LNCAP (cell line): ENCODE results near the gene NDNF.

ENCODE experiments used
- TF ChIP-seq, protein P1 (sequence below): fragments of 450-650 bp; IDR thresholded peaks from 2 replicates; pipeline ENCODE4 v1.5.1; 2017; ENCODE audit warnings: mild to moderate bottlenecking

The NDNF gene

DNA sequence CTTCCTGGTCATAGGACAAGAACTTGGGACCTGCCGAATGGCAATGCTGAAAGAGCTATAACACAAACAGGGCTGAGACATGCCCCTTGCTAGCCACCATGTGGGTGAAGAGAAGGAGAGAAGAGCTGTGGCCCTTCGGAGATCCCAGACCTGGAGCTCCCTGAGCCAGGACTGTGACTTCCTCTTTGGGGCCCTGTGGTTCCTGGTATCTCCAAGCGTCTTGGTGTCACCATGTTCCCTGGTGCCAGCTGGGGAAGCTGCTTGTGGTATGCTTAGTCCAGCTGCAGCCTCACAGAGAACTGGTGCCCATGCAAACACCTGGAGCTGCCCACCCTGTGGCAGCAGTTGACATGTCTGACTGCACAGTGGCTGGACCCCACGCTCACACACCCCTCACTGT, 68.5 kb downstream of the NDNF start:
- TF ChIP-seq, protein P1, sequence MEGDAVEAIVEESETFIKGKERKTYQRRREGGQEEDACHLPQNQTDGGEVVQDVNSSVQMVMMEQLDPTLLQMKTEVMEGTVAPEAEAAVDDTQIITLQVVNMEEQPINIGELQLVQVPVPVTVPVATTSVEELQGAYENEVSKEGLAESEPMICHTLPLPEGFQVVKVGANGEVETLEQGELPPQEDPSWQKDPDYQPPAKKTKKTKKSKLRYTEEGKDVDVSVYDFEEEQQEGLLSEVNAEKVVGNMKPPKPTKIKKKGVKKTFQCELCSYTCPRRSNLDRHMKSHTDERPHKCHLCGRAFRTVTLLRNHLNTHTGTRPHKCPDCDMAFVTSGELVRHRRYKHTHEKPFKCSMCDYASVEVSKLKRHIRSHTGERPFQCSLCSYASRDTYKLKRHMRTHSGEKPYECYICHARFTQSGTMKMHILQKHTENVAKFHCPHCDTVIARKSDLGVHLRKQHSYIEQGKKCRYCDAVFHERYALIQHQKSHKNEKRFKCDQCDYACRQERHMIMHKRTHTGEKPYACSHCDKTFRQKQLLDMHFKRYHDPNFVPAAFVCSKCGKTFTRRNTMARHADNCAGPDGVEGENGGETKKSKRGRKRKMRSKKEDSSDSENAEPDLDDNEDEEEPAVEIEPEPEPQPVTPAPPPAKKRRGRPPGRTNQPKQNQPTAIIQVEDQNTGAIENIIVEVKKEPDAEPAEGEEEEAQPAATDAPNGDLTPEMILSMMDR: no peak

DNA sequence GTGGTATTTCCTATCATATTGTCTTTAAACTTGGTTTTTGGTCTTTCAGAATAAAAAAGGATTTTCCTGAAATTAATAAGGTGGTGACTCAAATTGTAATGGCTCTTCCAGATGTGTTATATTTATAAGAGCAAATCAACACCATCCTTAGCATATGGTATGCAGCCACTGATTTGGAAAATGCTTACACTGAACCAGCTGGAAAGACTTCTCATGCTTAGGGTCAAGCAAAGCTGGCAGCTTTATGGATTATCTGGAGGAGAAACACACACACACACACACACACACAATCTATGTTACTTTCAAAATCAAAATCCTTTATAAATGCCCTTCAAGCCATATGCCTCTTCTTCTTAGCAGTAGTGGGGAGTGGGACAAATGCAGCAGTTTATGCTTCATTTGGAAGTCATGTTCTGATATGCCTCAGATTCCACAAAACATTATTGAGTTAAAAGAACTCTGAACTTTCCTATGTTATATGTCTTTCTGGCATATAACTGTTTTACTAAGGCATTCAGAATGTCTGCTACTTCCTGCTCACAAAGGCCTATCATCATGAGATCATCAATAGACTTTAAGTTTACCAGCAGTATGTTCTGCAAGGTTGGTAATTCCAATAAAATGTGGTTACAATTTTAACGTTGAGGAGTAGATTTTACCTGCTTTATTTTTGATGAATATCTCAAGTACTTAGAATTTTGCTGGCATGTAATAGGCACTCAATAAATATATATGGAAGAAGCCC, 76.9 kb downstream of the NDNF start:
- TF ChIP-seq, protein P1: no peak

DNA sequence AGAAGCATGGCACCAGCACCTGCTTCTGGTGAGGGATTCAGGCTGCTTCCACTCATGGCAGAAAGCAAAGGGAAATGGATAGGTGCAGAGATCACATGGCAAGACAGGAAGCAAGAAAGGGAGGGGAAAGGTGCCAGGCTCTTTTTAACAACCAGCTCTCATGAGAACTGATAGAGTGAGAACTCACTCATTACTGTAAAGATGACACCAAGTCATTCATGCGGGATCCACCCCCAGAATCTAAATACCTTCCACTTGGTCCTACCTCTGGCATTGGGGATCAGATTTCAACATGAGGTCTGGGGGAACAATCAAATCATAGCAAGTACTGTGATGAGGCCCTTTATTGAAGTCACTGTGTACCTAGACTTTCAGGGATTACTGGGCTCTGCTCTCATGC, 77.8 kb downstream of the NDNF start:
- TF ChIP-seq, protein P1: no peak

DNA sequence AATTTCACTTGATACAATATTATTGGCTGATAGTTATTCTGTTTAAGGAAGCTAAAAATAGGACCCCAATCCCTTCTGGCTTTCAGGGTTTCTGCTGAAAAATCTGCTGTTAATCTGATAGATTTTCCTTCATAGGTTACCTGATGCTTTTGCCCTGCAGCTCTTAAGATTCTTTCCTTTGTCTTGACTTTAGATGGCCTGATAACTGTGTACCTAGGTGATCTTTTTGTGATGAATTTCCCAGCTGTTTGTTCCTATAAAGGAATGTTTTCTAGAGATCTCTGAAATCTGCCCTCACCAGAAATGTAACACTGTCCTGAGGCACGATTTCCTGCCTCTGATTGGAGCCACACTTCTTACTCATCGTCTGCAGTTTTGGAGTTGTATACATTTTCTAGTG, 80.5 kb downstream of the NDNF start:
- TF ChIP-seq, protein P1: no peak

DNA sequence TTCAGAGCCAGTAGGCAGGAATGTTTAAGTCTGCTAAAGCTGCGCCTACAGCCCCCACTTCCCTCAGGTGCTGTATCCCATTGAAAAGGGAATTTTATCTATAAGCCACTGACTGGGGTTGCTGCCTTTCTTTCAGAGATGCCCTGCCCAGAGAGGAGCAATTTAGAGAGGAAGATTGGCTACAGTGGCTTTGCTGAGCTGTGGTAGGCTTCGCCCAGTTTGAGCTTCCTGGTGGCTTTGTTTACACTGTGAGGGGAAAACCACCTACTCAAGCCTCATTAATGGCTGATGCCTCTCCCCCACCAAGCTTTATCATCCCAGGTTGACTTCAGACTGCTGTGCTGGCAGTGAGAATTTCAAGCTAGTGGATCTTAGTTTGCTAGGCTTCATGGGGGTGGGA, 82.1 kb downstream of the NDNF start:
- TF ChIP-seq, protein P1: no peak
